HG02840 (cell line): Measurements from ENCODE around the gene HCST.
"Not testable (repeated sequence)": the region's sequence is repeated elsewhere in the genome, so short reads cannot be mapped to it uniquely, and the experiment has no call there.

ENCODE experiments used
- ATAC-seq: cut with Tn5 transposase; IDR thresholded peaks from one replicate; pipeline ENCODE4 v1.9.1; 2021; ENCODE audit warnings: mild to moderate bottlenecking, moderate library complexity, moderate number of reproducible peaks; ENCODE audit not compliant: unreplicated experiment, low FRiP score

Gene HCST, protein sequence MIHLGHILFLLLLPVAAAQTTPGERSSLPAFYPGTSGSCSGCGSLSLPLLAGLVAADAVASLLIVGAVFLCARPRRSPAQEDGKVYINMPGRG

DNA sequence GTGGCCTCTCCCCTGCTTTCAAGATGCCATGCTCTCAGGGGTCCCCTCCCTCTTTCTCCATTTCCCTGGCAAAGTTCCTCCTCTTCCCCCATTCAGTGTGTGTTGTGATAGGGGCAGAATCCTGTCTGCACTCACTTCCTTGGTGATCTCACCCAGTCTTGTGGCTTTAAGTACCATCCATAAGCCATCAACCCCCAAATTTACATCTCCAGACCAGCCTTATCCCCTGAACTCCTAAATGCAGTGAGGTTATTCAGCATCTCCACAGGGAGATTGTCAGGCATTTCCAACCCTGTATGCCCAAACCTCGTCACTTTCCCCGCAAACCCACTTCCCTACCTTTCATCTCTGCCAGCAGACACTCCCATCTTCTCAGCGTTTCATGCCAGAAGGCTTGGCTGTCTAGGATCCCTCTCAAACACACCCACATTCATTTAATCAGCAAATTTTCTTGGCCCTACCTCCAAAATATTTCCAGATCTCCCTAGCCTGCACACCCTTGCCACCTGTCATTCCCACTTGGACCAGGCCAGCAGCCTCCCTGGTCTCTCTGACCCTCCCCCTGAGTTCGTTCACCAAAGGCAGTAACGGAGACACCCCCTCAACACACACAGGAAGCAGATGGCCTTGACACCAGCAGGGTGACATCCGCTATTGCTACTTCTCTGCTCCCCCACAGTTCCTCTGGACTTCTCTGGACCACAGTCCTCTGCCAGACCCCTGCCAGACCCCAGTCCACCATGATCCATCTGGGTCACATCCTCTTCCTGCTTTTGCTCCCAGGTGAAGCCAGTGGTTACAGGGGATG, at the start of gene HCST:
Gene HCST, plus strand, starts transcription at position 676 of the 808 bp plus-strand sequence. Its CDS starts 65 bp downstream, at position 741.
- no peak for ATAC-seq

DNA sequence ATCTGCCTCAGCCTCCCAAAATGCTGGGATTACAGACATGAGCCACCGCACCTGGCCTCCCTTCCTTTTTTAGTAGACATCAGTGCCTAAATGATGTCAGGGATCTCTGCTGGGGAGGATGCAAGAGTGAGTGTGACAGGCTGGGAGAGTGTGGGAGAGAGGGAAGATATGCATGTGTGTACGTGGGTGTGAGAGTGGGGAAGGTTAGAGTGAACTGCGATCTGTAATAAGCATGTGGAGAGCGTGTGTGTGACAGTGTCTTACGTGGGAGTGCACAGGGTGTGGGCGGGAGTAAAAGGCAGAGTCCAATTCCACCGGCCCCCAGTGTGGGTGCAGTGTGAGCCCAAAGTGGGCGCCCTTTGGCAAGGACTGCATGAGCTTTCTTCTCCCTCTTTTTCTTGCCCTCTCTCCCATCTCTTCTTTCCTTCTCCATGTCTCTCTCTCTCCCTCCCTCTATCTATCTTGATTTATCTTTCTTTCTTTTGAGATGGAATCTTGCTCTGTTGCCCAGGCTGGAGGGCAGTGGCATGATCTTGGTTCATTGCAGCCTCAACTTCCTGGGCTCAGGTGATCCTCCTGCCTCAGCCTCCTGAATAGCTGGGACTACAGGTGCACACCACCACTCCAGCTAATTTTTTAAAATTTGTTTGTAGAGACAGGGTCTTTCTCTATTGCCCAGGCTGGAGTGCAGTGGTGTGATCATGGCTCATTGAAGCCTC, 49.1 kb upstream of the HCST start:
- ATAC-seq: no peak

DNA sequence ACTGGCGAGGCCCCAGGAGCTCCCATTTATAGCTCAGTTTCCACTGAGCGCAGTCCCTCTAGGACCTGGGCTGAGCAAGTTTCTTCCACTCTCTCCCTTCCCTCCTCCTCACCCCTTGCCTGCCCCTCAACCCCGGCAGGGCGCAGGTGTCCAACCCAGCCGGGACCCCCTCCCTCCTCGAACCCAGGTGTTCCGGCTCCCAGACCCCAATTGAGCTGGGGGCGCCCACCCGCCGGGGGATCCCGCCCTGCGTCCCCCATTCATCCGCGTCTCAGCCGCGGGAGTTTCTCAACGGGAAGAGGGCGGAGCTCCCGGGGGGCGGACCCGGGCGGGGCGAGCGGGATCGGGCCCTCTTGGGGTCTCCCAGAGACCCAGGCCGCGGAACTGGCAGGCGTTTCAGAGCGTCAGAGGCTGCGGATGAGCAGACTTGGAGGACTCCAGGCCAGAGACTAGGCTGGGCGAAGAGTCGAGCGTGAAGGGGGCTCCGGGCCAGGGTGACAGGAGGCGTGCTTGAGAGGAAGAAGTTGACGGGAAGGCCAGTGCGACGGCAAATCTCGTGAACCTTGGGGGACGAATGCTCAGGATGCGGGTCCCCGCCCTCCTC, 45.7 kb upstream of the HCST start, which contains the start of gene KIRREL2:
Gene KIRREL2, plus strand, starts transcription at position 366 of the 604 bp plus-strand sequence. Its CDS starts 209 bp downstream, at position 575.
- ATAC-seq: no peak

DNA sequence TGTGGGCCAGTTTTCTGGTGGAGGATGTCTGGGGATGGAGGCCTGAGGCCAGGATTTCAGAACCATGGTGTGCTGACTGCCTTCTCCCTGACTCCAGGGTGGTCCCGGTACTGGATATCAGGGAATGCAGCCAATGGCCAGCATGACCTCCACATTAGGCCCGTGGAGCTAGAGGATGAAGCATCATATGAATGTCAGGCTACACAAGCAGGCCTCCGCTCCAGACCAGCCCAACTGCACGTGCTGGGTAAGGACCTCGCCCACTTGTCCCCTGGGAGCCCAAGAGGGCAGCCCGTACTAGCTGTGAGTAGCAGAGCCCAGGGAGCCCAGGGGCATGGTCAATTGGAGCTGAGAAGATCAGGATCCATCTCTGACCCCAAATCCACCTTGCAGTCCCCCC, 44.0 kb upstream of the HCST start:
- no peak for ATAC-seq

DNA sequence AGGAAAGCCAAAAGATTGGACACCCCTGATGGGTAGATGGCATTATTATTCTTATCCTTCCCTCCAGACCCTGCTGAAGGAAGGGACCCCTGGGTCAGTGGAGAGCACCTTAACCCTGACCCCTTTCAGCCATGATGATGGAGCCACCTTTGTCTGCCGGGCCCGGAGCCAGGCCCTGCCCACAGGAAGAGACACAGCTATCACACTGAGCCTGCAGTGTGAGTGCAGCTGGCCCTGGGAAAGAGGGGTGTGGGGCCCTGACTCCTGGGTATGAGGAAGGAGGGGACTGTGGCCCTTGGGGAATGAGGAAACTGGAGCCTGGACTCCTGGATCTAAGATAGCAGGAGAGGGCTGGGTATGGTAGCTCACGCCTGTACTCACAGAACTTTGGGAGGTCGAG, 42.9 kb upstream of the HCST start:
- no peak for ATAC-seq

DNA sequence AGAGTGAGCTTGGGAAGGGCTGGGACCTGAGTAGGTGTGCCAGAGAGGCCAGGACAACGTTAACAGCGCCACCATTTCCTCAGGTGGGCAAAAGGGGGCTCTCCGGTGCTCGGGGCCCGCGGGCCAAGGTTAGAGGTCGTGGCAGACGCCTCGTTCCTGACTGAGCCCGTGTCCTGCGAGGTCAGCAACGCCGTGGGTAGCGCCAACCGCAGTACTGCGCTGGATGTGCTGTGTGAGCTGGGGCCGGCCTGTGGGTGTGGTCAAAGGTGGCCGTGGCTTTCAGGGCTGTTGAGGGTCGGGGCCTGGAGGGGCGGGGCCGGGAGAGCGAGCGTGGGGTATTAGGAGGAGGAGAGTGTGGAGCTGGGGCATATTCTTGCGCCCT, 41.9 kb upstream of the HCST start:
- ATAC-seq: no peak

DNA sequence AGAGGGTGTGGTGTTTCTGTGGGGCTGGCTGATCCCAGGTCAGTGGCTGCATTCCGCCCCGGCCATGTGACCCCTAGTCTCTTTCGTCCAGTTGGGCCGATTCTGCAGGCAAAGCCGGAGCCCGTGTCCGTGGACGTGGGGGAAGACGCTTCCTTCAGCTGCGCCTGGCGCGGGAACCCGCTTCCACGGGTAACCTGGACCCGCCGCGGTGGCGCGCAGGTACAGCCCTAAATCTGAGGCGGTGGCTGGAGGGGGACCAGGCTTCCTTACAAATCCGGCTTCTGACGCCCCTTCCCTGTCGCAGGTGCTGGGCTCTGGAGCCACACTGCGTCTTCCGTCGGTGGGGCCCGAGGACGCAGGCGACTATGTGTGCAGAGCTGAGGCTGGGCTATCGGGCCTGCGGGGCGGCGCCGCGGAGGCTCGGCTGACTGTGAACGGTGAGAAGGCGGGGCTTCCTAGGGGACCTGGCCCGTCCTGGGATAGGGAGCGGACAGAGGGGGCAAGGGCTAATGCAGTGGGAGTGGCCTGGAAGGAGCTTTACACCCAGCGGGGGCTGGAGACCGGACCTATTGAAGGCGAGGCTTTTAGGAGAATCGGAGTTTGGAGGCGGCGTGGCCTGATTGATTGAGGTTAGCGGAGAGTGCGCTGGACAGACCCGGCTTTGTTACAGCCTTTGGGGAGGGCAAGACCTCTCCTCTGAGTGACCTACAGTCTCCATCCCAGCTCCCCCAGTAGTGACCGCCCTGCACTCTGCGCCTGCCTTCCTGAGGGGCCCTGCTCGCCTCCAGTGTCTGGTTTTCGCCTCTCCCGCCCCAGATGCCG, 41.3 kb upstream of the HCST start:
- ATAC-seq: no peak

DNA sequence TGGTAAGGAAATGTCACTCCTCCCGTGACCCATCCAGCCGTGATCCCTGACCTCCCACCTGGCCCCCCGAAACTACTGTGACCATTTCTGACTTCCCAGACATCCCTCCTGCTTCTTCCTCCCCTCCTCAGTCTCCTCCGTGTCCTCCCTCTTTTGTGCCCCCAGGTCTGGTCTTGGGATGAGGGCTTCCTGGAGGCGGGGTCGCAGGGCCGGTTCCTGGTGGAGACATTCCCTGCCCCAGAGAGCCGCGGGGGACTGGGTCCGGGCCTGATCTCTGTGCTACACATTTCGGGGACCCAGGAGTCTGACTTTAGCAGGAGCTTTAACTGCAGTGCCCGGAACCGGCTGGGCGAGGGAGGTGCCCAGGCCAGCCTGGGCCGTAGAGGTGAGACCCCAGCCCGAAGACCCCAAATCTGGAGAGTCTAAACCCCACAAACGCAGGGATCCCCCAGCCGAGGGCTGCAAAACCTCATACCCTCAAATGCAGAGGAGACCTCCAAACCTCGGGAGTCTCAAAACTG, 40.6 kb upstream of the HCST start:
- ATAC-seq: no peak

DNA sequence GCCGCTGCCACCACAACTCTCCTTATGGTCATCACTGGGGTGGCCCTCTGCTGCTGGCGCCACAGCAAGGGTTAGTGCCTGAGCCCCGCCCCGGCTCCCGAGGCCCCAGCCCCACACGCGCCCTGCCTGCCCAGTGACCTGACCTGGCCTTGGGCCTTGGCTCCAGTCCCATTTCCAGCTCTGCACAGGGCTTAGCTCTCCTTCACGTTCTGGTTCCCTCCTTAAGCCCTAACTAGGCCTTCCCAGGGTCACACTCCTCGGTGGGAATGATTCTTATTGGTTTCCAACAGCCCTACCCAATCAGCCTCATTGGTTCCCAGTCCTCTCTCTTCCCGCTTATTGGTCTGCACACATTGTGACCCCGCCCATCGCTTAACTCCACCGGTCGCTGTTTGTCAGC, 39.8 kb upstream of the HCST start:
- ATAC-seq: no peak

DNA sequence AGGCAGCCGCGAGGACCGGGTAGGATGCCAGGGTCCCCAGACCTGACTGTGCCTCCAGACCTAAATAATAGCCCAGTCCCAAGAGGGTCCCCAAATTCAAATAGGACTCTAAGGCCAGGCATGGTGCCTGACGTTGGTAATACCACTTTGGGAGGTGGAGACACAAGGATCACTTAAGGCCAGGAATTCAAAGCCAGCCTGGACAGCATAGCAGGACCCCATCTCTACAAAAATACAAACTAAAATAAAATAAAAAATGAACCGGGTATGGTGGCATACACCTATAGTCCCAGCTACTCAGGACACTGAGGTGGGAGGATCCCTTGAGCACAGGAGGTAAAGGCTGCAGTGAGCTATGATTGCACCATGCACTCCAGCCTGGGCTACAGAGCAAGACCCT, 39.3 kb upstream of the HCST start:
- no peak for ATAC-seq

DNA sequence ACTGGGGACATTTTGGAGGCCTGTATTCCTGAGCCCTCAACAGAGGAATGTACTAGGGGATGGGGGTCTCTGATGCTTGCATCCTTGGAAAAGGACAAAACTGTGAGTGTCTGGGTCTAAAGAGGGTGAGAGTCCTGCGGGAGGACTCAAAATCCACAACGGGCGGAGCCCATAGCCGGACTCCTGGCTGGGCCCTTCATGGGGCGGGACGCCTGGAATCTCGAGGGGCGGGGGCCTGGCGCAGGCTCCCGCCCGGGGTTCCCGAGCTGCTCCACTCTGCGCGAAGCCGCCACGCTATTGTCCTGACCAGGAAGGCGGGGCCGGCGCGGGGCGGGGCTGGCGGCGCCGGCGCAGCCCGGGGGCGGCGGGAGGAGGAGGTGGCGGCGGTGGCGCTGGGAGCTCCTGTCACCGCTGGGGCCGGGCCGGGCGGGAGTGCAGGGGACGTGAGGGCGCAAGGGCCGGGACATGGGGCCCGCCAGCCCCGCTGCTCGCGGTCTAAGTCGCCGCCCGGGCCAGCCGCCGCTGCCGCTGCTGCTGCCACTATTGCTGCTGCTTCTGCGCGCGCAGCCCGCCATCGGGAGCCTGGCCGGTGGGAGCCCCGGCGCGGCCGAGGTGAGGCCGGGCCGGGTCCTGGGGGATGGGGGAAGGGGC, 34.0 kb upstream of the HCST start, which contains the start of gene APLP1:
Gene APLP1, plus strand, starts transcription at position 403 of the 651 bp plus-strand sequence. Its CDS starts 63 bp downstream, at position 466.
- ATAC-seq: no peak

DNA sequence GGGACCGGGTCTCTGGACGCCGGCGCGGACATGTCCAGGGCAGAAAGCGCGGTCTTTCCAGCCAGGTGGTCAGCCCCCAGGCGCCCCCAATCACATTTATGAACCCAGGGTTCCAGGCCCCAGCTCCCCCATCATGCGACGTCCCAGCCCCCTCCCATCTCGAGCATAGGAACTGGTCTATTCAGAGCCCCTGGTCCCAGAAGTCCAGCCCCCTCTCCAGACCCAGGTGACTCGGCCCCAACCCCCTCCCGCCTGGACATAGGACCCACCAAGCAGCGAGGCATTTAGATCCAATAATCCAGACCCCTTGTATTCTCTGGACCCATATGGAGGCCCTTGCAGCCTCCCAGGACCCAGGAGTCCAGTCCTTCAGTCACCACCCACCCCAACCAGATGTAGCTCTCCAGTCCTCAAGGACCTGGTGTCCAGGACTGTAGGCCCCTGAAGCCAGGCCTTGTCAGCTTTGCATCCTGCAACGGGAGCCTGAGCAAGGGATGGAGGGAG, 33.5 kb upstream of the HCST start:
- no peak for ATAC-seq

DNA sequence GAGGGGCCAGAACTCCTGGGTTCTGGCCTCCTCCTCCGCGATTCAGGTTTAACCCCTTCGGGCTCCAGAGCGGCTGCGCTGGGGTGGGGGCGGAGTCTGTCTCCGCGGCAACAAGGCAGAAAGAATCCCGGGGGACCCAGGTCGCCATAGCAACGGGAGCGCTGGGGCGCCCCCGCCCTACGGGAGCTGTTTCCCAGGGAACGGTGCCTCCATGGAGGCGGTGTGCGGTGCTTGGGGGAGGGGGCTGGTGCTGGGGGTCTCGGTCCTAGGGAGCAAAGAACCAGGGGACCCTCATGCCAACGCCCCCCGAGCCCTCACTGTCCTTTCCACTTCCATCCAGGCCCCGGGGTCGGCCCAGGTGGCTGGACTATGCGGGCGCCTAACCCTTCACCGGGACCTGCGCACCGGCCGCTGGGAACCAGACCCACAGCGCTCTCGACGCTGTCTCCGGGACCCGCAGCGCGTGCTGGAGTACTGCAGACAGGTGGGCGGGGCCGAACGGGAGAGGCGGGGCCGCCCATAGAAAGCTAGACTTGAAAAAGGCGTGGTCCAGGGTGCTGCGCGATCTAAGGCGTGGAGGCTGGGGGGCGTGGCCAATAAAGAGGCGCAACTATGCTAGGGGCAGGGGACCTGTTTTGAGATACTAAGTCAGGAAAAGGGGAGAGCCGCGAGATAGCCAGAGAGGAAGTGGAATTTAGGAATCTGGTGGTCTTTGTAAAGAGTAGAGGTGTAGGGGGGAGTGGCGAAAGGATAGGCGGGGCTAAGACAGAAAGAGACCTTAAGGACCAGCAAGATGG, 32.8 kb upstream of the HCST start:
- ATAC-seq: no peak

DNA sequence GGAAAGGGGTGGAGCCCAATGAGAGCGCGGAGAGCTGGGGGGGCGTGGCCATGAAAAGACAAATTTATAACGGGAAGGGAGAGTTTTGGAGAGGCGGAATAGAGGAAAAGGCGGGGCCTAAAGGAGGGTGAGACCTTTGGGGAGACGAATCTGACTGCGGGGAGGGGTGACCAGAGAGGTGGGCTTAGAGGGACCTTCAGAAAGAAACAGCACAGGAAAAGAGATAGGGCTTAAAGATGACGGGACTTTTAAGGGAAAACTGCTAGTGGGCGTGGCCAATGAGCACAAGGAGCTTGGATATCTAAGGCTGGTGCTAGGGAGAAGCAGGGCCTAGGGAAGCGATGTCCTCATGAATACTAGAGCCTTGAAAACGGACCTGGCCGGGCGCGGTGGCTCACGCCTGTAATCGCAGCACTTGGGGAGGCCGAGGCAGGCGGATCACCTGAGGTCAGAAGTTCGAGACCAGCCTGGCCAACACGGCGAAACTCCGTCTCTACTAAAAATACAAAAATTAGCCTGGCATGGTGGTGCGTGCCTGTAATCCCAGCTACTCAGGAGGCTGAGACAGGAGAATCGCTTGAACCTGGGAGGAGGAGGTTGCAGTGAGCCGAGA, 32.1 kb upstream of the HCST start:
- ATAC-seq: not testable (repeated sequence)

DNA sequence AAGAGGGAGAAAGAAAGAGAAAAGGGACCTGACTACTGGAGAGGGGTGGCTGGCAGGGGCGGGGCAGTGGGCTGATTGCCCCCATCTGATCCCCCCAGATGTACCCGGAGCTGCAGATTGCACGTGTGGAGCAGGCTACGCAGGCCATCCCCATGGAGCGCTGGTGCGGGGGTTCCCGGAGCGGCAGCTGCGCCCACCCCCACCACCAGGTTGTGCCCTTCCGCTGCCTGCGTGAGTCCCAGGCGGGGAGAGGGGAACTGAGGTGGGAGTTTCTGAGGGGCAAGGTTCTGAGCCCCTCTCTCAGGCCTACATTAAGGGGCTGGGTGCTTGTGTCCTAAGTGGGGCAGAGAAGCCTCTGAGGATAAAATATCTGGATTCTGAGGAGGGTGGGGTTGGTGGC, 31.5 kb upstream of the HCST start:
- ATAC-seq: no peak

DNA sequence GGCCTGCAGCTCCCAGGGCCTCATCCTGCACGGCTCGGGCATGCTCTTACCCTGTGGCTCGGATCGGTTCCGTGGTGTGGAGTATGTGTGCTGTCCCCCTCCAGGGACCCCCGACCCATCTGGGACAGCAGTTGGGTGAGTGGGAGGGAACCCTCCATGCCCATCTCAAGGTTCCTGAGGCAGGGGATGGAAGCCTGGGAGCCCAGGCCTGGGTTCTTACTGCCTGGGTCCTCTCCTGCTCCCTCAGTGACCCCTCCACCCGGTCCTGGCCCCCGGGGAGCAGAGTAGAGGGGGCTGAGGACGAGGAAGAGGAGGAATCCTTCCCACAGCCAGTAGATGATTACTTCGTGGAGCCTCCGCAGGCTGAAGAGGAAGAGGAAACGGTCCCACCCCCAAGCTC, 30.7 kb upstream of the HCST start:
- no peak for ATAC-seq

DNA sequence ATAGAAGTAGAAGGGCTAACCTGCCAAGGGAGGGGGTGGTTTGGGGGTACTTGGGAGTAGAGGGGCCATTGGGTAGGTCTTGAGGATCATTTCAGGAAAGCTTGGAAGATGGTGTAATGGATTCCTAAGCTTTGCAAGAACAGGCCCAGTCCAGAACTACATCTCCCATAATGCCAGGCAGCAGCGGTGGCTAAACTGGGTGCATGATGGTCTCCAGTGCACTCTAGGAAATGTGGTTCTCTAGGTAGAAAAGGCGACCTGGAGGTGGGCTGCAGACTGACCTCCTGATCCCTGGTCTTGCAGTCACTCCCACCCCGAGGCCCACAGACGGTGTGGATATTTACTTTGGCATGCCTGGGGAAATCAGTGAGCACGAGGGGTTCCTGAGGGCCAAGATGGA, 30.1 kb upstream of the HCST start:
- no peak for ATAC-seq

DNA sequence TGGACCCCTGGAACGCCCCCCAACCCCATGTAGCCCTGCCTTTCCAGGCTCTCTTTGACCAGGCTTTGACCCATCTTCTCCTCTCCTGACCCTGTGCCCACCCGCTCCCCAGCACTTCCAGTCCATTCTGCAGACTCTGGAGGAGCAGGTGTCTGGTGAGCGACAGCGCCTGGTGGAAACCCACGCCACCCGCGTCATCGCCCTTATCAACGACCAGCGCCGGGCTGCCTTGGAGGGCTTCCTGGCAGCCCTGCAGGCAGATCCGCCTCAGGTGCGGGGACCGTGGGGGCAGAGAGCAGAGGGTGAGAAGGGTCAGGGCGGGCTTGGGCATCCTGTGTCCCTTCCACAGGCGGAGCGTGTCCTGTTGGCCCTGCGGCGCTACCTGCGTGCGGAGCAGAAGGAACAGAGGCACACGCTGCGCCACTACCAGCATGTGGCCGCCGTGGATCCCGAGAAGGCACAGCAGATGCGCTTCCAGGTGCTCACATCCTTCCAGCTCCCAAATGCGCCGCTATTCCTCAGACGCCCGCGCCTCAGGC, 27.9 kb upstream of the HCST start:
- ATAC-seq: no peak
